Esophagus squamous epithelium (tissue), 4 donors: ENCODE results near the gene RBMX2.

Experiments
- POLR2A ChIP-seq, 4 donors: fragments of 450-650 bp; IDR thresholded peaks; one replicate each; pipeline ENCODE4 v1.6.1; 2017; ENCODE audit warnings: antibody characterized with exemption in 4 of 4, mild to moderate bottlenecking in 4 of 4, moderate library complexity in 3 of 4
- TF ChIP-seq, protein P1 (sequence below), 6 experiments: fragments of 450-650 bp in 4 of 6; fragments of 200-600 bp in 2 of 6; sonication (generic) in 2 of 6; IDR thresholded peaks; one replicate each; pipeline ENCODE4 v1.5.1; 2016 to 2019; ENCODE audit warnings: antibody characterized with exemption in 6 of 6, mild to moderate bottlenecking in 4 of 6, moderate library complexity in 4 of 6

DNA sequence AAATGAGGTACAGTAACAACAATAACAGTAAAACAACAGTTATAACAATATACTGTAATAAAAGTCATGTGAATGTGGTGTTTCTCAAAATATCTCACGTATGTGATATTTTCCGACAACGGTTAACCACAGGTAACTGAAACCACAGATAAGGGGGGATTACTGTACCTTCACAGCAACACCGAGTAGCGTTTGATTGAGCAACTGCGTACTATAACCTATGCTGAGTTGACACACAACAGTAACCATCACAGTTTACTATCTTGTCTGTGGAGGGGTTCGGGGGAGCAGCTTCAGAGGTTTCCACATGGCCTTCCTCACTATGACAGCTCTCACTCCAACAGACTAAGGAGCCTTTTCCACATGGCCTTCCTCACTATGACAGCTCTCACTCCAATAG lies 13.4 kb downstream of the RBMX2 start:
- TF ChIP-seq, protein P1, sequence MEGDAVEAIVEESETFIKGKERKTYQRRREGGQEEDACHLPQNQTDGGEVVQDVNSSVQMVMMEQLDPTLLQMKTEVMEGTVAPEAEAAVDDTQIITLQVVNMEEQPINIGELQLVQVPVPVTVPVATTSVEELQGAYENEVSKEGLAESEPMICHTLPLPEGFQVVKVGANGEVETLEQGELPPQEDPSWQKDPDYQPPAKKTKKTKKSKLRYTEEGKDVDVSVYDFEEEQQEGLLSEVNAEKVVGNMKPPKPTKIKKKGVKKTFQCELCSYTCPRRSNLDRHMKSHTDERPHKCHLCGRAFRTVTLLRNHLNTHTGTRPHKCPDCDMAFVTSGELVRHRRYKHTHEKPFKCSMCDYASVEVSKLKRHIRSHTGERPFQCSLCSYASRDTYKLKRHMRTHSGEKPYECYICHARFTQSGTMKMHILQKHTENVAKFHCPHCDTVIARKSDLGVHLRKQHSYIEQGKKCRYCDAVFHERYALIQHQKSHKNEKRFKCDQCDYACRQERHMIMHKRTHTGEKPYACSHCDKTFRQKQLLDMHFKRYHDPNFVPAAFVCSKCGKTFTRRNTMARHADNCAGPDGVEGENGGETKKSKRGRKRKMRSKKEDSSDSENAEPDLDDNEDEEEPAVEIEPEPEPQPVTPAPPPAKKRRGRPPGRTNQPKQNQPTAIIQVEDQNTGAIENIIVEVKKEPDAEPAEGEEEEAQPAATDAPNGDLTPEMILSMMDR (IDR thresholded peaks at IDR 0.05) = no peak
- no peak for TF ChIP-seq POLR2A (IDR thresholded peaks at IDR 0.05)
